ENCODE data around the gene LDB2.

GRCh38 chr4:16835597-16836247 lies 62.7 kb downstream of the LDB2 start:
- TF ChIP-seq POLR2A (IDR thresholded peaks at IDR 0.05) = no peak
- TF ChIP-seq, protein P1, sequence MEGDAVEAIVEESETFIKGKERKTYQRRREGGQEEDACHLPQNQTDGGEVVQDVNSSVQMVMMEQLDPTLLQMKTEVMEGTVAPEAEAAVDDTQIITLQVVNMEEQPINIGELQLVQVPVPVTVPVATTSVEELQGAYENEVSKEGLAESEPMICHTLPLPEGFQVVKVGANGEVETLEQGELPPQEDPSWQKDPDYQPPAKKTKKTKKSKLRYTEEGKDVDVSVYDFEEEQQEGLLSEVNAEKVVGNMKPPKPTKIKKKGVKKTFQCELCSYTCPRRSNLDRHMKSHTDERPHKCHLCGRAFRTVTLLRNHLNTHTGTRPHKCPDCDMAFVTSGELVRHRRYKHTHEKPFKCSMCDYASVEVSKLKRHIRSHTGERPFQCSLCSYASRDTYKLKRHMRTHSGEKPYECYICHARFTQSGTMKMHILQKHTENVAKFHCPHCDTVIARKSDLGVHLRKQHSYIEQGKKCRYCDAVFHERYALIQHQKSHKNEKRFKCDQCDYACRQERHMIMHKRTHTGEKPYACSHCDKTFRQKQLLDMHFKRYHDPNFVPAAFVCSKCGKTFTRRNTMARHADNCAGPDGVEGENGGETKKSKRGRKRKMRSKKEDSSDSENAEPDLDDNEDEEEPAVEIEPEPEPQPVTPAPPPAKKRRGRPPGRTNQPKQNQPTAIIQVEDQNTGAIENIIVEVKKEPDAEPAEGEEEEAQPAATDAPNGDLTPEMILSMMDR (IDR thresholded peaks at IDR 0.05) = no peak
